ENCODE measurements around the gene SLC35E1.

- TF ChIP-seq CTCF (IDR thresholded peaks at IDR 0.05) (no peak), POLR2A (IDR thresholded peaks at IDR 0.05) (no peak)
These were observed 21.0 kb upstream of the SLC35E1 start for GRCh38 chr19:16593181-16593580.

Measured in transverse colon (tissue), 3 donors.